ENCODE data around the gene PPARD. TPM values are rescaled to one million over a fixed set of nuclear protein-coding genes. Genes with fewer than 3 reads are reported as not detected.

PPARD gene
- total and polyA plus RNA-seq, 2 of the 13 experiments (the other 11 are each of a cell fraction or from before 2014, with no cell fraction given): 6.1 to 13.3 TPM

DNA sequence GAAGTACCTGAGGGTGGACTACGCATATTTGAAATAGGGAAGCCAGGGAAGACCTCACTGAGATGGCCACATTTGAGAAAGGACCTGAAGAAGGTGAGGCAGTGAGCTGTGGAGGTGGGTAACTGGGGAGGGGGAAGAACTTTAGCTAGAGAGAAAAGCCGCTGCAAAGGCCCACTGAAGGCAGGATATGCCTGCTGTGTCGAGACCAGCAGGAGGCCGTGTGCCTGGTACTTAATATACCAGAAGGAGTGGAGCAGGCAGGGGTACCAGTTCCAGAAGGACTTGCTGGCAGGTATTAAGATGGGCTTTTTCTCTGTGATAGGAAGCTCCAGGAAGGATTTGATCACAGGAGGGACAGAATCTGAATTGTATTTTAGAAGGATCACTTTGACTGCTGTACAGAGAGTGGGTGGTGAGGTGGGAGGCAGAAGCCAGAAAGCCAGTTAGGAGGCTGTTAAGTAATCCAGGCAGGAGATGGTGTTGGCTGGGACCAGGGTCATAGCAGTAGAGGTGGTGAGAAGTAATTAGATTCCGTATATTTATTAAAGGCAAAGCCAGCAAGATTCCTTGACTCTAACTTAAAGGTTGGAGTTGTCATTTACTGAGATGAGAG is 55.6 kb downstream of the PPARD start:
- WGBS (ENCODE audit: low lambda C conversion rate): 95% methylated on average over 5 of the region's 5 CpGs
- Histone ChIP-seq H3K27ac (ENCODE audit: extremely low read length, insufficient read depth, low read length) (no peak overlapping the region), H3K4me1 (ENCODE audit: insufficient read depth, low read length) (peaks cover 46% of the 10 kb centered on the region), H3K79me2 (ENCODE audit: insufficient read depth, low read length) (no peaks in the 10 kb centered on the region), H3K36me3 (replicated peaks in 1 of 2; ENCODE audit: control insufficient read depth in 1 of 2, insufficient read depth in 2 of 2, low read length in 2 of 2) (no peaks in the 10 kb centered on the region), H3K9me3 (ENCODE audit: low read length) (no peaks in the 10 kb centered on the region), H2AFZ (ENCODE audit: low read length) (no peak overlapping the region), H3K4me3 (replicated peaks in 1 of 3; ENCODE audit: insufficient read depth in 1 of 3, low read depth in 2 of 3, low read length in 3 of 3) (no peak overlapping the region), H3K27me3 (ENCODE audit: control insufficient read depth in 1 of 2, insufficient read depth in 2 of 2, low read length in 2 of 2) (no peaks in the 10 kb centered on the region), H3K4me2 (ENCODE audit: low read depth, low read length) (no peak overlapping the region), H3K9ac (ENCODE audit: insufficient read depth, low read depth, low read length) (no peak overlapping the region), H4K20me1 (ENCODE audit: insufficient read depth, low read length) (no peaks in the 10 kb centered on the region)
- POLR2A ChIA-PET: no interaction called here
- in situ Hi-C loops (cut with HindIII; ENCODE audit: extremely low pct_ligation_motif_present, low pct_unique_long_range_greater_than_20kb): no loop called here
- intact Hi-C loops (cut with micrococcal nuclease; ENCODE audit: unreplicated experiment): no loop called here
- no peak for DNase-seq (ENCODE audit: low spot score)
- no TSS peak for BruUV-seq (replicated peaks)
- ATAC-seq: no peak
- CTCF ChIA-PET (ENCODE audit: low intra/inter-chr PET ratio, low total read pairs): no interaction called here
- no peak for FAIRE-seq
- no peak for TF ChIP-seq FOSL1 (CRISPR knock-in tag; IDR thresholded peaks at IDR 0.05; ENCODE audit: borderline replicate concordance)
- TF ChIP-seq ZNF550 (CRISPR knock-in tag; IDR thresholded peaks at IDR 0.05; ENCODE audit: borderline replicate concordance): no peak
- TF ChIP-seq, protein P1, sequence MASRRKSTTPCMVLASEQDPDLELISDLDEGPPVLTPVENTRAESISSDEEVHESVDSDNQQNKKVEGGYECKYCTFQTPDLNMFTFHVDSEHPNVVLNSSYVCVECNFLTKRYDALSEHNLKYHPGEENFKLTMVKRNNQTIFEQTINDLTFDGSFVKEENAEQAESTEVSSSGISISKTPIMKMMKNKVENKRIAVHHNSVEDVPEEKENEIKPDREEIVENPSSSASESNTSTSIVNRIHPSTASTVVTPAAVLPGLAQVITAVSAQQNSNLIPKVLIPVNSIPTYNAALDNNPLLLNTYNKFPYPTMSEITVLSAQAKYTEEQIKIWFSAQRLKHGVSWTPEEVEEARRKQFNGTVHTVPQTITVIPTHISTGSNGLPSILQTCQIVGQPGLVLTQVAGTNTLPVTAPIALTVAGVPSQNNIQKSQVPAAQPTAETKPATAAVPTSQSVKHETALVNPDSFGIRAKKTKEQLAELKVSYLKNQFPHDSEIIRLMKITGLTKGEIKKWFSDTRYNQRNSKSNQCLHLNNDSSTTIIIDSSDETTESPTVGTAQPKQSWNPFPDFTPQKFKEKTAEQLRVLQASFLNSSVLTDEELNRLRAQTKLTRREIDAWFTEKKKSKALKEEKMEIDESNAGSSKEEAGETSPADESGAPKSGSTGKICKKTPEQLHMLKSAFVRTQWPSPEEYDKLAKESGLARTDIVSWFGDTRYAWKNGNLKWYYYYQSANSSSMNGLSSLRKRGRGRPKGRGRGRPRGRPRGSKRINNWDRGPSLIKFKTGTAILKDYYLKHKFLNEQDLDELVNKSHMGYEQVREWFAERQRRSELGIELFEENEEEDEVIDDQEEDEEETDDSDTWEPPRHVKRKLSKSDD (CRISPR knock-in tag; IDR thresholded peaks at IDR 0.05; ENCODE audit: low read depth): no peak
- TF ChIP-seq, protein P2, sequence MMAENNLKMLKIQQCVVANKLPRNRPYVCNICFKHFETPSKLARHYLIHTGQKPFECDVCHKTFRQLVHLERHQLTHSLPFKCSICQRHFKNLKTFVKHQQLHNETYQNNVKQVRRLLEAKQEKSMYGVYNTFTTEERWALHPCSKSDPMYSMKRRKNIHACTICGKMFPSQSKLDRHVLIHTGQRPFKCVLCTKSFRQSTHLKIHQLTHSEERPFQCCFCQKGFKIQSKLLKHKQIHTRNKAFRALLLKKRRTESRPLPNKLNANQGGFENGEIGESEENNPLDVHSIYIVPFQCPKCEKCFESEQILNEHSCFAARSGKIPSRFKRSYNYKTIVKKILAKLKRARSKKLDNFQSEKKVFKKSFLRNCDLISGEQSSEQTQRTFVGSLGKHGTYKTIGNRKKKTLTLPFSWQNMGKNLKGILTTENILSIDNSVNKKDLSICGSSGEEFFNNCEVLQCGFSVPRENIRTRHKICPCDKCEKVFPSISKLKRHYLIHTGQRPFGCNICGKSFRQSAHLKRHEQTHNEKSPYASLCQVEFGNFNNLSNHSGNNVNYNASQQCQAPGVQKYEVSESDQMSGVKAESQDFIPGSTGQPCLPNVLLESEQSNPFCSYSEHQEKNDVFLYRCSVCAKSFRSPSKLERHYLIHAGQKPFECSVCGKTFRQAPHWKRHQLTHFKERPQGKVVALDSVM (CRISPR knock-in tag; IDR thresholded peaks at IDR 0.05): no peak
- TF ChIP-seq ZFP90 (CRISPR knock-in tag; IDR thresholded peaks at IDR 0.05; ENCODE audit: borderline replicate concordance): no peak
- TF ChIP-seq RFXAP (CRISPR knock-in tag; IDR thresholded peaks at IDR 0.05; ENCODE audit: borderline replicate concordance): no peak
- TF ChIP-seq ZFAT (CRISPR knock-in tag; conservative IDR thresholded peaks at IDR 0.05): no peak
- no peak for TF ChIP-seq ATF7 (IDR thresholded peaks at IDR 0.05)
- no peak for TF ChIP-seq ATF7 (CRISPR knock-in tag; IDR thresholded peaks at IDR 0.05)
- TF ChIP-seq TBX3 (IDR thresholded peaks at IDR 0.05; ENCODE audit: borderline replicate concordance): no peak
- TF ChIP-seq, protein P3, sequence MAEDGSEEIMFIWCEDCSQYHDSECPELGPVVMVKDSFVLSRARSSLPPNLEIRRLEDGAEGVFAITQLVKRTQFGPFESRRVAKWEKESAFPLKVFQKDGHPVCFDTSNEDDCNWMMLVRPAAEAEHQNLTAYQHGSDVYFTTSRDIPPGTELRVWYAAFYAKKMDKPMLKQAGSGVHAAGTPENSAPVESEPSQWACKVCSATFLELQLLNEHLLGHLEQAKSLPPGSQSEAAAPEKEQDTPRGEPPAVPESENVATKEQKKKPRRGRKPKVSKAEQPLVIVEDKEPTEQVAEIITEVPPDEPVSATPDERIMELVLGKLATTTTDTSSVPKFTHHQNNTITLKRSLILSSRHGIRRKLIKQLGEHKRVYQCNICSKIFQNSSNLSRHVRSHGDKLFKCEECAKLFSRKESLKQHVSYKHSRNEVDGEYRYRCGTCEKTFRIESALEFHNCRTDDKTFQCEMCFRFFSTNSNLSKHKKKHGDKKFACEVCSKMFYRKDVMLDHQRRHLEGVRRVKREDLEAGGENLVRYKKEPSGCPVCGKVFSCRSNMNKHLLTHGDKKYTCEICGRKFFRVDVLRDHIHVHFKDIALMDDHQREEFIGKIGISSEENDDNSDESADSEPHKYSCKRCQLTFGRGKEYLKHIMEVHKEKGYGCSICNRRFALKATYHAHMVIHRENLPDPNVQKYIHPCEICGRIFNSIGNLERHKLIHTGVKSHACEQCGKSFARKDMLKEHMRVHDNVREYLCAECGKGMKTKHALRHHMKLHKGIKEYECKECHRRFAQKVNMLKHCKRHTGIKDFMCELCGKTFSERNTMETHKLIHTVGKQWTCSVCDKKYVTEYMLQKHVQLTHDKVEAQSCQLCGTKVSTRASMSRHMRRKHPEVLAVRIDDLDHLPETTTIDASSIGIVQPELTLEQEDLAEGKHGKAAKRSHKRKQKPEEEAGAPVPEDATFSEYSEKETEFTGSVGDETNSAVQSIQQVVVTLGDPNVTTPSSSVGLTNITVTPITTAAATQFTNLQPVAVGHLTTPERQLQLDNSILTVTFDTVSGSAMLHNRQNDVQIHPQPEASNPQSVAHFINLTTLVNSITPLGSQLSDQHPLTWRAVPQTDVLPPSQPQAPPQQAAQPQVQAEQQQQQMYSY (CRISPR knock-in tag; IDR thresholded peaks at IDR 0.05): no peak
- TF ChIP-seq KDM1A (CRISPR knock-in tag; IDR thresholded peaks at IDR 0.05): no peak
- TF ChIP-seq, protein P4, sequence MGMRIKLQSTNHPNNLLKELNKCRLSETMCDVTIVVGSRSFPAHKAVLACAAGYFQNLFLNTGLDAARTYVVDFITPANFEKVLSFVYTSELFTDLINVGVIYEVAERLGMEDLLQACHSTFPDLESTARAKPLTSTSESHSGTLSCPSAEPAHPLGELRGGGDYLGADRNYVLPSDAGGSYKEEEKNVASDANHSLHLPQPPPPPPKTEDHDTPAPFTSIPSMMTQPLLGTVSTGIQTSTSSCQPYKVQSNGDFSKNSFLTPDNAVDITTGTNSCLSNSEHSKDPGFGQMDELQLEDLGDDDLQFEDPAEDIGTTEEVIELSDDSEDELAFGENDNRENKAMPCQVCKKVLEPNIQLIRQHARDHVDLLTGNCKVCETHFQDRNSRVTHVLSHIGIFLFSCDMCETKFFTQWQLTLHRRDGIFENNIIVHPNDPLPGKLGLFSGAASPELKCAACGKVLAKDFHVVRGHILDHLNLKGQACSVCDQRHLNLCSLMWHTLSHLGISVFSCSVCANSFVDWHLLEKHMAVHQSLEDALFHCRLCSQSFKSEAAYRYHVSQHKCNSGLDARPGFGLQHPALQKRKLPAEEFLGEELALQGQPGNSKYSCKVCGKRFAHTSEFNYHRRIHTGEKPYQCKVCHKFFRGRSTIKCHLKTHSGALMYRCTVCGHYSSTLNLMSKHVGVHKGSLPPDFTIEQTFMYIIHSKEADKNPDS (CRISPR knock-in tag; IDR thresholded peaks at IDR 0.05): no peak
- TF ChIP-seq MEIS2 (CRISPR knock-in tag; IDR thresholded peaks at IDR 0.05): no peak

Data from HepG2 (cell line).